GM21786 (cell line): ENCODE results near the gene SECISBP2L.
"Not testable (repeated sequence)": the region's sequence is repeated elsewhere in the genome, so short reads cannot be mapped to it uniquely, and the experiment has no call there.

Experiments used
- ATAC-seq: cut with Tn5 transposase; IDR thresholded peaks from one replicate; pipeline ENCODE4 v1.9.1; 2021; ENCODE audit not compliant: unreplicated experiment

Gene SECISBP2L

GRCh38 chr15:48996276-48996675, 50.0 kb downstream of the SECISBP2L start:
- no peak for ATAC-seq

- ATAC-seq = no peak
Measured at GRCh38 chr15:48993380-48993779, 52.9 kb downstream of the SECISBP2L start.

GRCh38 chr15:48992545-48992944, 53.7 kb downstream of the SECISBP2L start:
- peak; percentile 84 for ATAC-seq

GRCh38 chr15:48992096-48992495, 54.1 kb downstream of the SECISBP2L start:
- ATAC-seq = no peak

GRCh38 chr15:48989170-48989569, 57.1 kb downstream of the SECISBP2L start:
- no peak for ATAC-seq

GRCh38 chr15:48987142-48987541, 59.1 kb downstream of the SECISBP2L start:
- ATAC-seq = no peak

- ATAC-seq = no peak
Measured at GRCh38 chr15:48986240-48986639, 60.0 kb downstream of the SECISBP2L start.

- ATAC-seq = no peak
Measured at GRCh38 chr15:48985516-48985915, 60.7 kb downstream of the SECISBP2L start.

GRCh38 chr15:48984811-48985352, 61.4 kb downstream of the SECISBP2L start:
- ATAC-seq = no peak

- ATAC-seq = no peak
Measured at GRCh38 chr15:48984021-48984710, 62.1 kb downstream of the SECISBP2L start.

GRCh38 chr15:48983300-48983699, 62.9 kb downstream of the SECISBP2L start:
- ATAC-seq = no peak

GRCh38 chr15:48981941-48982340, 64.3 kb downstream of the SECISBP2L start:
- no peak for ATAC-seq

- ATAC-seq = no peak
Measured at GRCh38 chr15:48978638-48979037, 67.6 kb downstream of the SECISBP2L start.

GRCh38 chr15:48976444-48977088, 69.7 kb downstream of the SECISBP2L start:
- no peak for ATAC-seq

GRCh38 chr15:48975472-48976419, 70.5 kb downstream of the SECISBP2L start:
- ATAC-seq = peak; percentile 90

GRCh38 chr15:48974882-48975281, 71.4 kb downstream of the SECISBP2L start:
- ATAC-seq = no peak

GRCh38 chr15:48972750-48973503, 73.3 kb downstream of the SECISBP2L start:
- no peak for ATAC-seq

- not testable (repeated sequence) for ATAC-seq
Measured at GRCh38 chr15:48970926-48971325, 75.3 kb downstream of the SECISBP2L start.

GRCh38 chr15:48968066-48968465, 78.2 kb downstream of the SECISBP2L start:
- ATAC-seq = no peak

GRCh38 chr15:48967336-48967735, 78.9 kb downstream of the SECISBP2L start:
- no peak for ATAC-seq
